ENCODE results near the gene RWDD2A.

DNA sequence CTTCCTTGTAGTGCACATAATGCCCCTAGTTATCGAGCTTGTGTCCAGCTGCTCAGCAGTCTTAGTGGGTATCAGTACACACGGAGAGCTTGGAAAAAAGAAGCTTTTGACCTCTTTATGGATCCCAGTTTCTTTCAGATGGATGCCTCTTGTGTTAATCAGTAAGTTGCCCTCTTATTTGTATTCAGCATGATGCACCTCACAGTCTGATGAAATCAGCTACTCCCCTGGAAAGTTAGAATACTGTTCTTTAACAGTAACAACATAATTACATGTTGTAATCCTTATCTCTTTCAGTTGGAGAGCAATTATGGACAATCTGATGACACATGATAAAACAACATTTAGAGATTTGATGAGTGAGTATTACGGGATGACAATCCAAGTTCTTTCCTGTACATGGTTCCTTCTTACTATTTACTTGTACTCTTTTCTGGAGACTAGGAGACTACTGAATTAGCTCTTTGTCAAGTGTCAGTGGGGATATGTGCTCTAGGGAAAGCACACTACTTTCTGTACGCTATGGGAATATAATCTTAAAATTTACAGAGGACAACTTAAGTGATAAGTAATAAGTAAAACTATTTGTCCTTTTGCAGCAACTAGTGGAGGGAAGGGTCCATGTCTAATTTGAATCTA is 39.2 kb upstream of the RWDD2A start:
- TF ChIP-seq, protein P1, sequence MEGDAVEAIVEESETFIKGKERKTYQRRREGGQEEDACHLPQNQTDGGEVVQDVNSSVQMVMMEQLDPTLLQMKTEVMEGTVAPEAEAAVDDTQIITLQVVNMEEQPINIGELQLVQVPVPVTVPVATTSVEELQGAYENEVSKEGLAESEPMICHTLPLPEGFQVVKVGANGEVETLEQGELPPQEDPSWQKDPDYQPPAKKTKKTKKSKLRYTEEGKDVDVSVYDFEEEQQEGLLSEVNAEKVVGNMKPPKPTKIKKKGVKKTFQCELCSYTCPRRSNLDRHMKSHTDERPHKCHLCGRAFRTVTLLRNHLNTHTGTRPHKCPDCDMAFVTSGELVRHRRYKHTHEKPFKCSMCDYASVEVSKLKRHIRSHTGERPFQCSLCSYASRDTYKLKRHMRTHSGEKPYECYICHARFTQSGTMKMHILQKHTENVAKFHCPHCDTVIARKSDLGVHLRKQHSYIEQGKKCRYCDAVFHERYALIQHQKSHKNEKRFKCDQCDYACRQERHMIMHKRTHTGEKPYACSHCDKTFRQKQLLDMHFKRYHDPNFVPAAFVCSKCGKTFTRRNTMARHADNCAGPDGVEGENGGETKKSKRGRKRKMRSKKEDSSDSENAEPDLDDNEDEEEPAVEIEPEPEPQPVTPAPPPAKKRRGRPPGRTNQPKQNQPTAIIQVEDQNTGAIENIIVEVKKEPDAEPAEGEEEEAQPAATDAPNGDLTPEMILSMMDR (IDR thresholded peaks at IDR 0.05; ENCODE audit: low read depth, low read length, missing input control): no peak
- TF ChIP-seq RAD21 (IDR thresholded peaks at IDR 0.05) (no peak), TAF1 (conservative IDR thresholded peaks at IDR 0.05) (no peak), SP1 (IDR thresholded peaks at IDR 0.05) (no peak), GABPA (IDR thresholded peaks at IDR 0.05 in 1 of 2, conservative IDR thresholded peaks at IDR 0.05 in 1 of 2) (no peak), HNF4A (conservative IDR thresholded peaks at IDR 0.05) (no peak), YY1 (IDR thresholded peaks at IDR 0.05) (no peak)
- TF ChIP-seq, protein P2, sequence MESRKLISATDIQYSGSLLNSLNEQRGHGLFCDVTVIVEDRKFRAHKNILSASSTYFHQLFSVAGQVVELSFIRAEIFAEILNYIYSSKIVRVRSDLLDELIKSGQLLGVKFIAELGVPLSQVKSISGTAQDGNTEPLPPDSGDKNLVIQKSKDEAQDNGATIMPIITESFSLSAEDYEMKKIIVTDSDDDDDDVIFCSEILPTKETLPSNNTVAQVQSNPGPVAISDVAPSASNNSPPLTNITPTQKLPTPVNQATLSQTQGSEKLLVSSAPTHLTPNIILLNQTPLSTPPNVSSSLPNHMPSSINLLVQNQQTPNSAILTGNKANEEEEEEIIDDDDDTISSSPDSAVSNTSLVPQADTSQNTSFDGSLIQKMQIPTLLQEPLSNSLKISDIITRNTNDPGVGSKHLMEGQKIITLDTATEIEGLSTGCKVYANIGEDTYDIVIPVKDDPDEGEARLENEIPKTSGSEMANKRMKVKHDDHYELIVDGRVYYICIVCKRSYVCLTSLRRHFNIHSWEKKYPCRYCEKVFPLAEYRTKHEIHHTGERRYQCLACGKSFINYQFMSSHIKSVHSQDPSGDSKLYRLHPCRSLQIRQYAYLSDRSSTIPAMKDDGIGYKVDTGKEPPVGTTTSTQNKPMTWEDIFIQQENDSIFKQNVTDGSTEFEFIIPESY (IDR thresholded peaks at IDR 0.05): no peak
- TF ChIP-seq, protein P3, sequence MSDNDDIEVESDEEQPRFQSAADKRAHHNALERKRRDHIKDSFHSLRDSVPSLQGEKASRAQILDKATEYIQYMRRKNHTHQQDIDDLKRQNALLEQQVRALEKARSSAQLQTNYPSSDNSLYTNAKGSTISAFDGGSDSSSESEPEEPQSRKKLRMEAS (IDR thresholded peaks at IDR 0.05): no peak
- TF ChIP-seq, protein P4, sequence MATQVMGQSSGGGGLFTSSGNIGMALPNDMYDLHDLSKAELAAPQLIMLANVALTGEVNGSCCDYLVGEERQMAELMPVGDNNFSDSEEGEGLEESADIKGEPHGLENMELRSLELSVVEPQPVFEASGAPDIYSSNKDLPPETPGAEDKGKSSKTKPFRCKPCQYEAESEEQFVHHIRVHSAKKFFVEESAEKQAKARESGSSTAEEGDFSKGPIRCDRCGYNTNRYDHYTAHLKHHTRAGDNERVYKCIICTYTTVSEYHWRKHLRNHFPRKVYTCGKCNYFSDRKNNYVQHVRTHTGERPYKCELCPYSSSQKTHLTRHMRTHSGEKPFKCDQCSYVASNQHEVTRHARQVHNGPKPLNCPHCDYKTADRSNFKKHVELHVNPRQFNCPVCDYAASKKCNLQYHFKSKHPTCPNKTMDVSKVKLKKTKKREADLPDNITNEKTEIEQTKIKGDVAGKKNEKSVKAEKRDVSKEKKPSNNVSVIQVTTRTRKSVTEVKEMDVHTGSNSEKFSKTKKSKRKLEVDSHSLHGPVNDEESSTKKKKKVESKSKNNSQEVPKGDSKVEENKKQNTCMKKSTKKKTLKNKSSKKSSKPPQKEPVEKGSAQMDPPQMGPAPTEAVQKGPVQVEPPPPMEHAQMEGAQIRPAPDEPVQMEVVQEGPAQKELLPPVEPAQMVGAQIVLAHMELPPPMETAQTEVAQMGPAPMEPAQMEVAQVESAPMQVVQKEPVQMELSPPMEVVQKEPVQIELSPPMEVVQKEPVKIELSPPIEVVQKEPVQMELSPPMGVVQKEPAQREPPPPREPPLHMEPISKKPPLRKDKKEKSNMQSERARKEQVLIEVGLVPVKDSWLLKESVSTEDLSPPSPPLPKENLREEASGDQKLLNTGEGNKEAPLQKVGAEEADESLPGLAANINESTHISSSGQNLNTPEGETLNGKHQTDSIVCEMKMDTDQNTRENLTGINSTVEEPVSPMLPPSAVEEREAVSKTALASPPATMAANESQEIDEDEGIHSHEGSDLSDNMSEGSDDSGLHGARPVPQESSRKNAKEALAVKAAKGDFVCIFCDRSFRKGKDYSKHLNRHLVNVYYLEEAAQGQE (IDR thresholded peaks at IDR 0.05): no peak
- TF ChIP-seq, protein P5, sequence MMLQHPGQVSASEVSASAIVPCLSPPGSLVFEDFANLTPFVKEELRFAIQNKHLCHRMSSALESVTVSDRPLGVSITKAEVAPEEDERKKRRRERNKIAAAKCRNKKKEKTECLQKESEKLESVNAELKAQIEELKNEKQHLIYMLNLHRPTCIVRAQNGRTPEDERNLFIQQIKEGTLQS (IDR thresholded peaks at IDR 0.05): no peak
